A549 (cell line): Measurements from ENCODE around the gene GP1BA.

Experiments used
- CBX8 ChIP-seq: fragments of 200-600 bp; sonication (generic); IDR thresholded peaks from 2 replicates; pipeline ENCODE4 v1.6.1; 2016
- CTCF ChIP-seq: fragments of >200 bp; sonication (Bioruptor Twin); formaldehyde crosslinking; IDR thresholded peaks from 3 replicates; pipeline ENCODE4 v1.5.1; 2016
- EHMT2 ChIP-seq: fragments of 200-600 bp; sonication (generic); IDR thresholded peaks from 2 replicates; pipeline ENCODE4 v1.6.1; 2016; ENCODE audit warnings: antibody characterized with exemption, low read depth, mild to moderate bottlenecking, moderate library complexity

GRCh38 chr17:4944163-4944553 lies 12.1 kb downstream of the GP1BA start:
- no peak for TF ChIP-seq EHMT2
- TF ChIP-seq CTCF: no peak
- no peak for TF ChIP-seq CBX8
